Epithelial cell of esophagus (primary cell): ENCODE results near the gene PIK3R4.

Experiments
- DNase-seq: peaks from one replicate; pipeline ENCODE4 v3.0.0; 2010; ENCODE audit warnings: low read depth
- H3K4me3 ChIP-seq: 2 replicates; pipeline ENCODE4 v1.5.1; 2011; ENCODE audit warnings: mild to moderate bottlenecking, low read length, control low read depth
- CTCF ChIP-seq: IDR thresholded peaks from 2 replicates; pipeline ENCODE4 v1.5.1; 2011; ENCODE audit warnings: low read depth, mild to moderate bottlenecking, low read length, control low read depth, inconsistent platforms; ENCODE audit not compliant: insufficient read depth; ENCODE audit errors: missing control alignments

Gene PIK3R4

GRCh38 chr3:130635285-130635684, 111.3 kb downstream of the PIK3R4 start:
- DNase-seq, result no peak
- TF ChIP-seq CTCF, result no peak
- no peak overlapping the region for H3K4me3 ChIP-seq
